HepG2 (cell line): ENCODE data around the gene NOL11. TPM values are rescaled to one million over a fixed set of nuclear protein-coding genes. Genes with fewer than 3 reads are reported as not detected.

Source experiments
- CBX5 ChIP-seq: sonication (generic); formaldehyde crosslinking; IDR thresholded peaks from 2 replicates; pipeline ENCODE4 v1.4.0; 2020; ENCODE audit warnings: missing genetic modification reagents, borderline replicate concordance
- CENPT ChIP-seq: sonication (generic); formaldehyde crosslinking; IDR thresholded peaks from 2 replicates; pipeline ENCODE4 v1.8.0; 2022; ENCODE audit warnings: low read depth, mild to moderate bottlenecking, moderate library complexity, missing genetic modification reagents
- IRF1 ChIP-seq: sonication (generic); formaldehyde crosslinking; IDR thresholded peaks from 2 replicates; pipeline ENCODE4 v1.4.0; 2020; ENCODE audit warnings: low read depth, mild to moderate bottlenecking, missing genetic modification reagents
- KIAA2018 ChIP-seq: sonication (generic); formaldehyde crosslinking; IDR thresholded peaks from 2 replicates; pipeline ENCODE4 v1.5.0; 2020; ENCODE audit warnings: mild to moderate bottlenecking, missing genetic modification reagents, borderline replicate concordance
- NFE2 ChIP-seq: sonication (generic); formaldehyde crosslinking; IDR thresholded peaks from 2 replicates; pipeline ENCODE4 v1.4.0; 2020; ENCODE audit warnings: missing genetic modification reagents
- PCBP1 ChIP-seq: fragments of 200-400 bp; formaldehyde crosslinking; IDR thresholded peaks from 2 replicates; pipeline ENCODE4 v1.6.1; 2017; ENCODE audit warnings: mild to moderate bottlenecking, low read depth, low read length, borderline replicate concordance
- RFX1 ChIP-seq: fragments of 450-650 bp; IDR thresholded peaks from 2 replicates; pipeline ENCODE4 v1.6.1; 2017
- SAP130 ChIP-seq: IDR thresholded peaks from 2 replicates; pipeline ENCODE4 v1.6.1; 2016; ENCODE audit warnings: low read depth
- TBX2 ChIP-seq: sonication (generic); formaldehyde crosslinking; IDR thresholded peaks from 2 replicates; pipeline ENCODE4 v1.5.0; 2020; ENCODE audit warnings: missing genetic modification reagents, mild to moderate bottlenecking, borderline replicate concordance
- THRA ChIP-seq: sonication (generic); formaldehyde crosslinking; IDR thresholded peaks from 2 replicates; pipeline ENCODE4 v1.4.0; 2020; ENCODE audit warnings: missing genetic modification reagents, borderline replicate concordance
- ZBTB10 ChIP-seq: sonication (generic); formaldehyde crosslinking; IDR thresholded peaks from 2 replicates; pipeline ENCODE4 v1.4.0; 2020; ENCODE audit warnings: missing genetic modification reagents, borderline replicate concordance
- ZNF326 ChIP-seq: sonication (generic); formaldehyde crosslinking; IDR thresholded peaks from 2 replicates; pipeline ENCODE4 v1.4.0; 2020; ENCODE audit warnings: missing genetic modification reagents, borderline replicate concordance
- ZNF432 ChIP-seq: sonication (generic); formaldehyde crosslinking; IDR thresholded peaks from 2 replicates; pipeline ENCODE4 v1.5.0; 2020; ENCODE audit warnings: missing genetic modification reagents, mild to moderate bottlenecking, borderline replicate concordance
- ZNF543 ChIP-seq: sonication (generic); formaldehyde crosslinking; IDR thresholded peaks from 2 replicates; pipeline ENCODE4 v1.4.0; 2020; ENCODE audit warnings: mild to moderate bottlenecking, missing genetic modification reagents
- ZNF652 ChIP-seq: IDR thresholded peaks from 2 replicates; pipeline ENCODE4 v1.6.1; 2016; ENCODE audit warnings: low read depth, borderline replicate concordance
- polyA plus RNA-seq, 8 experiments: library from polyadenylated mRNA; depleted of rRNA in 3 of 8; stranded (reverse) in 7 of 8; unstranded in 1 of 8; fragments of >200 nt; fragmentation: Illumina TruSeq in 4 of 8; extraction: Trizol in 4 of 8; gene quantifications; 2 replicates each; pipeline versions ENCODE4 v1.2.1 to v1.2.3, GENCODE V29; 2011 to 2016; ENCODE audit warnings: low read depth in 4 of 8, missing spikeins in 1 of 8, mixed read lengths in 1 of 8; ENCODE audit not compliant: insufficient read depth in 1 of 8
- total RNA-seq, 5 experiments: library from RNA; depleted of rRNA; stranded (reverse); fragments of >200 nt; fragmentation: Illumina TruSeq; extraction: Trizol; gene quantifications; 2 replicates each; pipeline ENCODE4 v1.2.3, GENCODE V29; 2016; ENCODE audit warnings: low read depth in 1 of 5

The NOL11 gene
- total and polyA plus RNA-seq, 2 of the 13 experiments (the other 11 are each of a cell fraction or from before 2014, with no cell fraction given): 45.8 to 124 TPM

- TF ChIP-seq RFX1: no peak
- TF ChIP-seq NFE2 (CRISPR knock-in tag): 0 out of 2 replicates have a peak, but pooled peaks have one; percentile 10
- TF ChIP-seq CENPT: no peak
- peak; percentile 78; the same call in 1 of the 2 replicates for TF ChIP-seq THRA (CRISPR knock-in tag)
- TF ChIP-seq TBX2 (CRISPR knock-in tag): peak; percentile 96
- TF ChIP-seq CBX5 (CRISPR knock-in tag): peak; percentile 48; the same call in 1 of the 2 replicates
- no peak for TF ChIP-seq ZNF326 (CRISPR knock-in tag)
- no peak; the same call in 1 of the 2 replicates for TF ChIP-seq ZNF652
- peak; percentile 98 for TF ChIP-seq KIAA2018 (CRISPR knock-in tag)
- TF ChIP-seq SAP130: peak; percentile 97
- TF ChIP-seq ZNF543: peak; percentile 93
- no peak; the same call in 1 of the 2 replicates for TF ChIP-seq IRF1 (CRISPR knock-in tag)
- peak; percentile 38; the same call in 1 of the 2 replicates for TF ChIP-seq ZBTB10 (CRISPR knock-in tag)
- TF ChIP-seq ZNF432 (CRISPR knock-in tag): no peak
- TF ChIP-seq PCBP1: 0 out of 2 replicates have a peak, but pooled peaks have one; percentile 73
These were observed at the start of gene NOL11 (continued) for GRCh38 chr17:67717624-67718324.
